Measurements from ENCODE around the gene GGT1. TPM values are rescaled to one million over a fixed set of nuclear protein-coding genes. Genes with fewer than 3 reads are reported as not detected.

GGT1 gene
- total RNA-seq, 1 experiment from 2014 or later, result 14.0 TPM

DNA sequence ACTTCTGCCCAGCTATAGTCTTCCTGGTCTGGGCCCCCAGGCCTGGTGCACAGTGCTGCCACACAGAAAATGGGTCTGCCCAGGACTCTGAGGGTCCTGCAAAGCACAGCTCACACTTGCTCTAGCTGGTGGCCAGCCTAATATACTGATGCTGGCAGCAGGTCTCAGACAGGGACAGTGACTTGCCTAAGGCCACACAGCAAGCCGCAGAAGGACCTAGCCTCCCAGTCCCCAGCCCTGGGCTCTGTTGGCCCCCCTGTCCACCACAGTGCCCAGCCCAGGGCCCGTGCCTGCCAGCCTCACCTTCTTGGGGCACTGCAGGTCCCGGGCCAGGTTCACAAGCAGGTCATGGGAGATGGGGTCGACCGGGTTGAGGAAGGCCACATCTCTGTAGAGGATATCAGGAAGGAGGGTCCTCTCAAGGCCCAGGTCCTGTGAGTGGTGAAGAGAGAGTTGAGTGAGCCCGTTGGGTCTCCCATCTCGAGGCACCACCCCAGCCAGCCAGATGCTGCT is 13.4 kb upstream of the GGT1 start:
- no peaks in the 10 kb centered on the region for H3K79me2 ChIP-seq (ENCODE audit: insufficient read depth, low read length)
- ChIA-PET POLR2A (no interaction called here), RAD21 (ENCODE audit: low non-redundant PET in 1 of 2, low total read pairs in 2 of 2, uncharacterized antibody in 2 of 2, unreplicated experiment in 2 of 2) (no interaction called here), CTCF (no interaction called here)
- BruUV-seq (replicated peaks), result no TSS peak
- TF ChIP-seq, protein P1, sequence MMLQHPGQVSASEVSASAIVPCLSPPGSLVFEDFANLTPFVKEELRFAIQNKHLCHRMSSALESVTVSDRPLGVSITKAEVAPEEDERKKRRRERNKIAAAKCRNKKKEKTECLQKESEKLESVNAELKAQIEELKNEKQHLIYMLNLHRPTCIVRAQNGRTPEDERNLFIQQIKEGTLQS (IDR thresholded peaks at IDR 0.05), result no peak
- no peak for TF ChIP-seq SP1 (IDR thresholded peaks at IDR 0.05; ENCODE audit: low read depth)
- TF ChIP-seq TCF7L2 (IDR thresholded peaks at IDR 0.05; ENCODE audit: borderline replicate concordance, extremely low read depth, insufficient read depth, insufficient read length), result no peak
- TF ChIP-seq, protein P2, sequence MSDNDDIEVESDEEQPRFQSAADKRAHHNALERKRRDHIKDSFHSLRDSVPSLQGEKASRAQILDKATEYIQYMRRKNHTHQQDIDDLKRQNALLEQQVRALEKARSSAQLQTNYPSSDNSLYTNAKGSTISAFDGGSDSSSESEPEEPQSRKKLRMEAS (IDR thresholded peaks at IDR 0.05), result no peak
- TF ChIP-seq POLR2A (IDR thresholded peaks at IDR 0.05; ENCODE audit: borderline replicate concordance, extremely low read depth, insufficient read depth, insufficient read length), result no peak
- TF ChIP-seq EZH2 (IDR thresholded peaks at IDR 0.05), result no peak
- TF ChIP-seq ELF1 (IDR thresholded peaks at IDR 0.05; ENCODE audit: borderline replicate concordance, low read depth), result no peak
- TF ChIP-seq POLR2AphosphoS5 (IDR thresholded peaks at IDR 0.05; ENCODE audit: low read depth, low read length), result no peak
- TF ChIP-seq SIN3A (IDR thresholded peaks at IDR 0.05; ENCODE audit: low read depth), result no peak
- no peak for TF ChIP-seq SRF (IDR thresholded peaks at IDR 0.05; ENCODE audit: low read depth)
- TF ChIP-seq JUND (IDR thresholded peaks at IDR 0.05), result no peak
- TF ChIP-seq CBX3 (IDR thresholded peaks at IDR 0.05; ENCODE audit: low read depth), result no peak
- TF ChIP-seq EGR1 (IDR thresholded peaks at IDR 0.05; ENCODE audit: low read depth), result no peak
- no peak for TF ChIP-seq CEBPB (IDR thresholded peaks at IDR 0.05; ENCODE audit: low read depth)
- TF ChIP-seq, protein P3, sequence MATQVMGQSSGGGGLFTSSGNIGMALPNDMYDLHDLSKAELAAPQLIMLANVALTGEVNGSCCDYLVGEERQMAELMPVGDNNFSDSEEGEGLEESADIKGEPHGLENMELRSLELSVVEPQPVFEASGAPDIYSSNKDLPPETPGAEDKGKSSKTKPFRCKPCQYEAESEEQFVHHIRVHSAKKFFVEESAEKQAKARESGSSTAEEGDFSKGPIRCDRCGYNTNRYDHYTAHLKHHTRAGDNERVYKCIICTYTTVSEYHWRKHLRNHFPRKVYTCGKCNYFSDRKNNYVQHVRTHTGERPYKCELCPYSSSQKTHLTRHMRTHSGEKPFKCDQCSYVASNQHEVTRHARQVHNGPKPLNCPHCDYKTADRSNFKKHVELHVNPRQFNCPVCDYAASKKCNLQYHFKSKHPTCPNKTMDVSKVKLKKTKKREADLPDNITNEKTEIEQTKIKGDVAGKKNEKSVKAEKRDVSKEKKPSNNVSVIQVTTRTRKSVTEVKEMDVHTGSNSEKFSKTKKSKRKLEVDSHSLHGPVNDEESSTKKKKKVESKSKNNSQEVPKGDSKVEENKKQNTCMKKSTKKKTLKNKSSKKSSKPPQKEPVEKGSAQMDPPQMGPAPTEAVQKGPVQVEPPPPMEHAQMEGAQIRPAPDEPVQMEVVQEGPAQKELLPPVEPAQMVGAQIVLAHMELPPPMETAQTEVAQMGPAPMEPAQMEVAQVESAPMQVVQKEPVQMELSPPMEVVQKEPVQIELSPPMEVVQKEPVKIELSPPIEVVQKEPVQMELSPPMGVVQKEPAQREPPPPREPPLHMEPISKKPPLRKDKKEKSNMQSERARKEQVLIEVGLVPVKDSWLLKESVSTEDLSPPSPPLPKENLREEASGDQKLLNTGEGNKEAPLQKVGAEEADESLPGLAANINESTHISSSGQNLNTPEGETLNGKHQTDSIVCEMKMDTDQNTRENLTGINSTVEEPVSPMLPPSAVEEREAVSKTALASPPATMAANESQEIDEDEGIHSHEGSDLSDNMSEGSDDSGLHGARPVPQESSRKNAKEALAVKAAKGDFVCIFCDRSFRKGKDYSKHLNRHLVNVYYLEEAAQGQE (IDR thresholded peaks at IDR 0.05; ENCODE audit: low read depth), result no peak
- H3K36me3 ChIP-seq (ENCODE audit: control insufficient read depth in 1 of 2, insufficient read depth in 2 of 2, low read length in 2 of 2), result no peaks in the 10 kb centered on the region
- intact Hi-C loops (cut with micrococcal nuclease), result no loop called here
- no peak overlapping the region for H2AFZ ChIP-seq (ENCODE audit: low read depth, low read length, poor library complexity, severe bottlenecking)
- H3K9me2 ChIP-seq (ENCODE audit: insufficient read depth), result no peaks in the 10 kb centered on the region
- no peaks in the 10 kb centered on the region for H4K20me1 ChIP-seq (ENCODE audit: insufficient read depth)
- peaks cover 8 to 20% of the 10 kb centered on the region in 2 experiments for H3K4me1 ChIP-seq (ENCODE audit: control insufficient read depth in 1 of 2, insufficient read depth in 2 of 2, low read length in 2 of 2)
- no peak overlapping the region for H3K27ac ChIP-seq (ENCODE audit: low read depth, low read length)
- no peak overlapping the region for H3K4me3 ChIP-seq (replicated peaks in 1 of 2; ENCODE audit: low read depth in 1 of 2, low read length in 2 of 2)
- no peak overlapping the region for H3K4me2 ChIP-seq (ENCODE audit: low read length)
- H3K27me3 ChIP-seq (ENCODE audit: insufficient read depth, low read length), result no peaks in the 10 kb centered on the region
- no peaks in the 10 kb centered on the region for H3K9me3 ChIP-seq (ENCODE audit: control insufficient read depth in 1 of 2, insufficient read depth in 1 of 2, low read depth in 1 of 2, low read length in 2 of 2)
- ATAC-seq (no peak), DNase-seq (ENCODE audit: low read depth, low spot score) (no peak)
- H3K9ac ChIP-seq (ENCODE audit: low read length), result no peak overlapping the region
